Adrenal gland (tissue), 12 donors: ENCODE data around the gene LAD1. TPM values are rescaled to one million over a fixed set of nuclear protein-coding genes. Genes with fewer than 3 reads are reported as not detected.

Source experiments
- DNase-seq, 7 donors: peaks; one replicate each; pipeline ENCODE4 v3.0.0-alpha.2; 2019 to 2020
- H3K27ac ChIP-seq, 5 donors: fragments of 200-600 bp; sonication (generic) in 4 of 5; 1 replicate in 3 of 5; 2 replicates in 2 of 5; pipeline versions ENCODE4 v1.5.1 to v1.8.0; 2016 to 2020; ENCODE audit warnings: mild to moderate bottlenecking in 1 of 5
- H3K27me3 ChIP-seq: fragments of 200-600 bp; 2 replicates; pipeline ENCODE4 v1.8.0; 2021
- H3K36me3 ChIP-seq, 2 donors: fragments of 200-600 bp; replicated peaks in 1 of 2; 1 replicate in 1 of 2; 2 replicates in 1 of 2; pipeline versions ENCODE4 v1.5.1 to v1.8.0; 2018 to 2022
- H3K4me1 ChIP-seq, 2 donors: fragments of 200-600 bp; replicated peaks in 1 of 2; 1 replicate in 1 of 2; 2 replicates in 1 of 2; pipeline versions ENCODE4 v1.5.1 to v1.8.0; 2018 to 2021
- H3K4me3 ChIP-seq, 4 donors: fragments of 200-600 bp; sonication (generic) in 3 of 4; one replicate each; pipeline ENCODE4 v1.5.1; 2016 to 2018
- H3K9me3 ChIP-seq, 3 donors: fragments of 200-600 bp; sonication (generic) in 1 of 3; replicated peaks in 1 of 3; 1 replicate in 2 of 3; 2 replicates in 1 of 3; pipeline versions ENCODE4 v1.5.1 to v1.8.0; 2016 to 2021
- CTCF ChIP-seq, 6 experiments: fragments of 450-650 bp in 4 of 6; fragments of 200-600 bp in 2 of 6; sonication (generic) in 1 of 6; IDR thresholded peaks; 1 replicate in 5 of 6; 2 replicates in 1 of 6; pipeline versions ENCODE4 v1.5.1 to v1.8.0; 2016 to 2021; ENCODE audit warnings: antibody characterized with exemption in 6 of 6, mild to moderate bottlenecking in 2 of 6, moderate library complexity in 1 of 6
- POLR2A ChIP-seq, 2 donors: fragments of 450-650 bp; IDR thresholded peaks; one replicate each; pipeline ENCODE4 v1.6.1; 2017; ENCODE audit warnings: antibody characterized with exemption in 2 of 2, mild to moderate bottlenecking in 2 of 2, moderate library complexity in 1 of 2
- WGBS, 4 donors: extraction: QIAGEN DNeasy Blood & Tissue Kit in 2 of 4; methylation state at CpG; one replicate each; pipeline versions ENCODE4 v1.1.5 to v1.1.7; 2013 to 2017; 5-methylcytosine and 5-hydroxymethylcytosine counted together
- intact Hi-C, 2 donors: fragments of 100-400 bp; cut with DNase I; formaldehyde crosslinking; loops; one replicate each; pipeline versions ENCODE4 v1.14.1 to v1.15.0; 2022 to 2023
- polyA plus RNA-seq, 3 donors: library from polyadenylated mRNA; stranded (reverse); fragments of 200-250 nt in 2 of 3; fragments of 350-450 nt in 1 of 3; fragmentation: Illumina TruSeq in 1 of 3; extraction: RNeasy Lipid Tissue Mini Kit (QIAGEN cat#74804) in 1 of 3; gene quantifications; one replicate each; pipeline ENCODE4 v1.2.3, GENCODE V29; 2013 to 2014
- total RNA-seq, 9 donors: library from RNA; depleted of rRNA in 4 of 9; stranded (reverse); fragments of >200 nt in 4 of 9; fragments of 120-200 nt in 1 of 9; fragmentation: NEBNext Ultra II Directional in 1 of 9; extraction: Animal tissue kit (Norgen Biotek cat#: 25700) in 1 of 9; gene quantifications; one replicate each; pipeline versions ENCODE4 v1.1.0 to v1.2.4, GENCODE V29; 2013 to 2023
- donor health status: healthy with polysubstance abuse.
- donor health status: Bipolar disorder and iron deficiency.
- donor health status: DM: yes; HTN: yes; CAD: no.
- donor health status: DM: no; HTN: no; CAD: no.
- donor health status: DM: no; HTN: no; CAD: no.
- donor health status: DM: yes; HTN: yes; CAD: no.

Gene LAD1
- total and polyA plus RNA-seq, 12 donors, result 0.08 to 0.61 (median 0.17) TPM; not detected in 7

- WGBS, 4 donors, result 42 to 65% (median 52%) methylated on average over 1 of the region's 1 CpG
- Histone ChIP-seq H3K36me3 (no peaks in the 10 kb centered on the region), H3K27me3 (peaks cover 38% of the 10 kb centered on the region), H3K4me3 (no peak overlapping the region), H3K4me1 (peaks cover 0 to 7% of the 10 kb centered on the region in 2 donors), H3K9me3 (no peaks in the 10 kb centered on the region), H3K27ac (no peak overlapping the region)
- TF ChIP-seq POLR2A (IDR thresholded peaks at IDR 0.05), result no peak
- no peak for TF ChIP-seq CTCF (IDR thresholded peaks at IDR 0.05)
- no peak for DNase-seq
- intact Hi-C loops, result no loop called here
Observed at GRCh38 chr1:201403359-201403758, 4.2 kb upstream of the LAD1 start.

- H3K27me3 ChIP-seq, result peaks cover 42% of the 10 kb centered on the region
- WGBS, 4 donors, result 45 to 66% (median 54%) methylated on average over 2 of the region's 2 CpGs
- no peak for TF ChIP-seq POLR2A (IDR thresholded peaks at IDR 0.05)
- TF ChIP-seq CTCF (IDR thresholded peaks at IDR 0.05), result no peak
Observed at GRCh38 chr1:201401700-201402099, 2.6 kb upstream of the LAD1 start.

GRCh38 chr1:201400852-201401230 lies 1.7 kb upstream of the LAD1 start:
- Histone ChIP-seq H3K4me3 (no peak overlapping the region), H3K36me3 (no peaks in the 10 kb centered on the region), H3K9me3 (no peaks in the 10 kb centered on the region), H3K27me3 (peaks cover 42% of the 10 kb centered on the region), H3K4me1 (peaks cover 0 to 7% of the 10 kb centered on the region in 2 donors), H3K27ac (no peak overlapping the region)
- no peak for TF ChIP-seq POLR2A (IDR thresholded peaks at IDR 0.05)
- no peak for TF ChIP-seq CTCF (IDR thresholded peaks at IDR 0.05)
- no peak for DNase-seq
- intact Hi-C loops, result no loop called here
- 81 to 89% (median 85%) methylated on average over 2 of the region's 2 CpGs for WGBS, 4 donors

More at GRCh38 chr1:201401700-201402099, 2.6 kb upstream of the LAD1 start:
- intact Hi-C loops, result no loop called here
- no peaks in the 10 kb centered on the region for H3K36me3 ChIP-seq
- no peak overlapping the region for H3K27ac ChIP-seq
- no peak overlapping the region for H3K4me3 ChIP-seq
- H3K9me3 ChIP-seq, result no peaks in the 10 kb centered on the region
- peaks cover 0 to 7% of the 10 kb centered on the region in 2 donors for H3K4me1 ChIP-seq
- DNase-seq, result no peak

- Histone ChIP-seq H3K27ac (no peak overlapping the region), H3K9me3 (no peaks in the 10 kb centered on the region), H3K4me3 (no peak overlapping the region), H3K4me1 (peaks cover 0 to 7% of the 10 kb centered on the region in 2 donors), H3K27me3 (peaks cover 42% of the 10 kb centered on the region), H3K36me3 (no peaks in the 10 kb centered on the region)
- 88 to 94% (median 92%) methylated on average over 5 to 11 of the region's 11 CpGs for WGBS, 4 donors
- intact Hi-C loops, result no loop called here
- TF ChIP-seq CTCF (IDR thresholded peaks at IDR 0.05) (no peak), POLR2A (IDR thresholded peaks at IDR 0.05) (no peak)
- DNase-seq, result no peak
Observed at GRCh38 chr1:201400212-201400851, 1.2 kb upstream of the LAD1 start.
